GM21515 (cell line): Measurements from ENCODE around the gene LIM2.
A peak's percentile ranks its signal among the peaks of the same experiment; 100 is the strongest.
"Not testable (repeated sequence)": the region's sequence is repeated elsewhere in the genome, so short reads cannot be mapped to it uniquely, and the experiment has no call there.

ENCODE experiments used
- ATAC-seq: cut with Tn5 transposase; IDR thresholded peaks from one replicate; pipeline ENCODE4 v1.9.1; 2021; ENCODE audit not compliant: unreplicated experiment

LIM2 gene

DNA sequence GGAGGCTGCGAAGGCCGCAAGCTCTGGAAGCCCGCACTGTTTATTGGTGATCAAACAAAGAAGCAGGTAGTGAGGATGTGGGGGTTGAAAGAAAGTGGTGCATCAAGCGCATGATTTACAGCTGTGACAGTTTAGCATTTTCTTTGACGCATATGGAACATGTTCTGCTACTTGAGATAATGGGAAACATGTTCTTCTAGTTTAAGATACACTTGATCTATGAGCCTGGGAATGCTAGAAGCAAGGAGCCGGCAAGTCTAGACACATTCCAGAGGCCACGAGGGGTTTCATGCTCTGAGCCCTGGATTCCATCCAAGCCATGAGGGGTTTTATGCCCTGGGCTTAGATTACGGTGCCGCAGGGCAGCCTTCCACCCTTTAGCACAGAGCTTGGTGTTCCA is 9.7 kb upstream of the LIM2 start:
- ATAC-seq, result not testable (repeated sequence)

DNA sequence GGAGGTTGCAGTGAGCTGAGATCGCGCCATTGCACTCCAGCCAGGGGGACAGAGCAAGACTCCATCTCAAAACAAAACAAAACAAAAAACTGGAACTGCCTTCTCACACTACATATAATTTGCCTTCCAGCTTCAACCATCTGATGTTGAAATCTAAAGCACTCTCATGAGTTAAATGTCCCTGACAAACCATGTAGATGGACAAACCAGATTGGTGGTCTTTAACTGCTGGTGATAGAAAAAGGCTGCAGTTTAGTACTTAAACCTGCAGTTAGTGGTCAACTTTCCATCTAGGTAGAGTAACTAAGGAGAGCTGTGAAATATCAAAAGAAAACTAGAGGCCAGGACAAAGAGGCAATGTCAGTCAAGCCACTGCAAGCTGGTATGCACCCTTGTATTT is 8.4 kb upstream of the LIM2 start:
- ATAC-seq, result no peak

DNA sequence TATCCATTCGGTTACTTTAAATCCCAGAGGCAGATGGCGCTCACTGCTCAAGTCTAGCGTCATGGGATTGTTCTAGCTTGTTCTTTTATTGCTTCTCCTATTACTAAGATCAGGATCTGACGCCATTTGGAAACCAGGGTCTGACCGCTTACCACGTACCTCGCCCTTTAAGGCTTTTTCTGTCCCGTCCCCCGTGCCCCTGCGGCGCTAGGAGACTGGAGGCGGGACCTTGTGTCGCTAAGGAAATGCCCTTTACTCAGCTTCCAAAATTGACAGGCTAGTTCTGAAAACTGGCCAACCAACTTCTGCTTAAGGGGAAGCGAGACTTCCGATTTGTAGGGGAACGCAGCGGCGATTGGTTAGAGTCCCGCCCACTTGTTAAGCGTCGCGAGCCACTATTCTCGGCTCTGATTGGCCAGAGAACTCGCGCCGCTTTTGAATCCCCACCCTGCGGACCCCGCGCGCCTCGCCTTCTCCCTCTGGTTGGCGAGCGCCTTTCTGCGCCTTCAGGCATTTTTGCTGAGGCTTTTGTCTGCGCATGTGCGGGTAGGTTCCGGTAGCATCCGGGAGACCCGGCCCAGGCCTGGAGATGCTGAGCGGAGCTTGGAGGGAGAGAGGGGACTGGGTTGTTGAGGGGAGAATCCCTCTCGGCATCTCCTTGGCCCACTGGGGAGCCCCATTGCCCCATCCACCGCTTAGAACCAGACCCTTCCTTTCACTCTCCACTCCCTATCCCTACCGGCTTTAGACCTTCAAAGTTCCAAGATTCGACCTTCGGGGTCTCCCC is 6.5 kb upstream of the LIM2 start:
- ATAC-seq, result peak; percentile 79

DNA sequence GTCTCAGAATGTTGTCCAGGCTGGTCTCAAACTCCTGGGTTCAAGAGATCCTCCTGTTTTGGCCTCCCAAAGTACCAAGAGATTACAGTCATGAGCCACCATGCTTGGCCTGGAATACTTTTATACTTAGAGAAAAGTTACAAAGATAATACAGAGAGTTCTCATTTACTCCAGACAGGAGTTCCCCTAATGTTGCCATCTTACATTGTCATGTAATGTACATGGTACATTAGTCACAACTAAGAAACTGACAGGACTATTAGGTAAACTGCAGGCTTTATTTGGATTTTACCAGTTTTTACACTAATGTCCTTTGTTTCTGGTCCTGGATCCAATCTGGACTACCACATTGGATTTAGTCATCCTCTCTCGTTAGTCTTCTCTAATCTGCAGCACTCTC is 4.9 kb upstream of the LIM2 start:
- no peak for ATAC-seq

DNA sequence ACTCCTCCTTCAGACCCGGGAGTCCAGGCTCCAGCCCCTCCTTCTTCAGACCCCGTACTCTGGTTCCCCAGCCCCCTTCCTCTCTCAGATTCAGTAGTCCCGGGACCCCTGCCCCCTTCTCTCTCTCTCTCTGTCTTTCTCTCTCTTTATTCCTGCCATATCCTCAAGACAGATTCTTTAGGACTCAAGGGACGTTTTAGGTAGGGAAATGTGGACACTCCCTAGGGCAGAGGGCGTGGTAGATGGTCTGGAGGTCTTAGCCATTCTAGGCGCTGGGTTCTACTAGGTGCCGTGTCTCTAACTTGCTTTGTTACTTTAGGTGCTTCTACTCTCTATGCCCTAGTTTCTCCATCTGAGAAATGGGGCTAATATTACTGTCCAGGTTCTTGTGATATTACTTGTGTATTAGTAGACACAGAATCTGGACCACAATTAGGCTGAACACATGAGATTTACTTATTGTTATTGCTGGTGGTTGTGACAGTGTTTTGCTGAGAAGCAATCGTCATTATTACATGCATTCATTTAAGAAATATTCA is 3.4 kb upstream of the LIM2 start:
- ATAC-seq, result no peak

DNA sequence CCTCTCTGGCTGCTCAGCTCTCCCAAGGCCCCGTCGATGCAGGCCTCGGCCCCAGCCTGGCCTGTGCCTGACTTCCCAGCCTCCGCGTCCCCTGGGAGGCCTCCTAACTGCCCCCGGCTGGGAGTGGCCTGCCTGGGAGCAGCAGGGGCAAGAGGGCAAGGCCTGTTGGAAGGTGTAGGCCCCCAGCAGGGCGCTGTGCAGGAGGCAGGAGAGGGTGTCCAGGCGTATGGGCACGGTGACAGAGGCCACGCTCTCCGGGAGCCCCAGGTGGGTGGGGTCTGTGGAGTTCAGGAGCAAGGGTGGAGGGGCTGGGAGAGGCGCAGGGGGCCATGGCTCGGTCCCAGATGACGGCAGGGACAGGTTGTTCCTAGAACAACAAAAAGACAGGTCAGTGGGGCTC is 1.4 kb upstream of the LIM2 start:
- no peak for ATAC-seq

DNA sequence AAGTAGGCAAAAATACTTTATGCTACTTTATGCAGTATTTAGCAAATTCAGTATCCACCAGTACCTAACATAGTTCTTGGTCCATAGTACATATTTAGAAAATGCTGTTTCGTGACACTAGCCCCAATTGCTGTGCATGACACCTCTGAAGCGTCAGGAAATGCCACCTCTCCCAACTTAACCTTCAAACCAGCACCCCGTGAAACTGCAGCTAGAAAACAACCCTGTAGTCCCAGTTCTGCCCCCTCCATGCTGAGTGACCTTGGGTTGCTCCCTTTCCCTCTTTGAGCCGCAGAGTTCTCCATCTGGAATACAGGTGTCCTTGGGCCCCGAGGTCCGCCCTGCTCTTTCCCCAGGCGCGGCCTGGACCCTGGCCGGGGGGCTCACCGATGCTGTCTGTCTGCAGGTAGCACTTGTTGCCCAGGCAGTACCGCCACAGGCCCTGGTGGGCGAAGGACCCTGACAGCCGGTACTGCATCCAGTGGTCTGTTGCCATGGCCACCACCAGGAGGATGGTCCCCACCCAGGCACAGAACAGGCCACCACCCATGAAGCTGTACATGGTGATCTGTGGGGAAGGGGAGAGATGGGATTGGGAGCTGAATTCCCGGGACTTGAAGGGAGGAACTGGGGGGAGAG is 773 bp downstream of the LIM2 start:
- no peak for ATAC-seq

DNA sequence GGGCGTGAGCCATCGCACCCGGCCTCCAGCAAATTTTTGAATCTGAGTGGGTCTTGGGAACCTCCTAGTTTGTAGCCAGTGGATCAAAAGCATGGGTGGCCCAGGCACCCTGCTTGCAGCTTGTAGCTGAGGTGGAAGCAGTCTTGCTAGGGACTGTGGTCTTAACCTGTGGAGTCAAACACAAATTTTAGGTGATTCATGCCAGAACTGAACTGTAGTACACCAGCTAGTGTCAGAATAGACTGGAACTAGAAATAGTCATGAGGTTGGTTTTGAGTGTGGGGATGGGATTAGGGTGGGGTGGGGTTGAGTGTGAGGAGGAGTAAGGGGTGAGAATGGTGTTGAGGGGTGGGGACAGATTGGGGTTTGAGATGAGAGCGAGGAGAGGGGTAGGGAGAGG is 5.8 kb downstream of the LIM2 start:
- no peak for ATAC-seq

DNA sequence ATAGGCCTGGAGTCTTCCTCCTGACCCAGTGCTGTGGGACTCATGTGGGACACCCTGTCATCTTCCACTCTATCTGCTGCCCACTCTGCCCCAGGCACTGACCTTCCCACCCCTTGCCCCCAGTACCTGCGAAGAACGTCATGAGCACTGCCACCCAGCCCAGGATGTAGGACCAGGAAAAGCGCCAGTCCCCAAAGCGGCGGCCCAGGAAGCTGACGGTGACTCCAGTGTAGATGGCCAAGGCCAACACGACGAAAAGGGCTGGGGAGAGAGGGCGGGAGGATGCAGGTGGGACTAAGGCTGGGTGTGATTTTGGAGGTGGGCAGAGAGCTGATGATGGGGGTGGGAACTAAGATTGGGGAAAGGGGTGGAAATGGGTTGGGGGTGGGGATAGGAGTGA is 7.4 kb downstream of the LIM2 start:
- ATAC-seq, result no peak

DNA sequence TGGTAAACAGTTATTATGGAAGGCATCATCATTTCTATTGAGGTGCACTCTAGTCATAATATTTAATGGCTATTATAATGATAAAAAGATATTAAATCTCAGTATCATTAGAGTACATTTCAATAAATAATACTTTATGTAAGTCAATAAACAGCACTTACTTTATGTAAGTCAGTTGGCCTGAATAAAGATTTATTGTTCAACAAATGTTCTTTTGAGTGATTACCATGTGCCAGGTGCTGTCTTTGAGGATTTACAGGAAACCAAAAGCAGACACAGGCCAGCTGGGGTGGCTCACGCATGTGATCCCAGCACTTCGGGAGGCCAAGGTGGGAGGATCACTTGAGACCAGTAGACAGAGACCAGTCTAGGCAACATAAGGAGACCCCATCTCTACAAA is 10.4 kb downstream of the LIM2 start:
- ATAC-seq, result no peak

DNA sequence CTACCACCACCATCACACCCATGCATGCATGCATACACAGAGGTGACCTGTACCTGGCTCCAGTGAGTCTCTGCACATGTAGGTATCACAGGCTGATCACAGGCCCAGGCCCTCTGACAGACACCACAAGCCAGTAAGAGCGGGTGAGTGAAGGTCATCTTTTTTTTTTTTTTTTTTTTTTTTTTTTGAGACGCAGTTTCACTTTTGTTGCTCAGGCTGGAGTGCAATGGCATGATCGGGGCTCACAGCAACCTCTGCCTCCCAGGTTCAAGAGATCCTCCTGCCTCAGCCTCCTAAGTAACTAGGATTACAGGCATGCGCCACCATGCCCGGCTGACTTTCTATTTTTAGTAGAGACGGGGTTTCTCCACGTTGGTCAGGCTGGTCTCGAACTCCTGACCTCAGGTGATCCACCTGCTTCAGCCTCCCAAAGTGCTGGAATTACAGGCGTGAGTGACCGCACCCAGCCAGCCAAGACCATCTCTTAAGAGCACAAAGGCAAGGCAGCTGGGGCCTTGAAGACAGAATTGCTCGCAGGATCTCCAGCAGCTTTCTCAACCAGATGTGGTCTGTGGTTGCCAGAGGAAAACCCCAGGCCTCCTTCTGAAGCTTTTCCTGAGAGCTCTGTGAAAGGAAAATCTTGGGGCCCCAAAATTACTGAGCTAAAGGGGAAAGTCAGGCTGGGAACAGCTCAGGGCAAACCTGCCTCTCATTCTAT is 12.1 kb downstream of the LIM2 start:
- ATAC-seq, result no peak

DNA sequence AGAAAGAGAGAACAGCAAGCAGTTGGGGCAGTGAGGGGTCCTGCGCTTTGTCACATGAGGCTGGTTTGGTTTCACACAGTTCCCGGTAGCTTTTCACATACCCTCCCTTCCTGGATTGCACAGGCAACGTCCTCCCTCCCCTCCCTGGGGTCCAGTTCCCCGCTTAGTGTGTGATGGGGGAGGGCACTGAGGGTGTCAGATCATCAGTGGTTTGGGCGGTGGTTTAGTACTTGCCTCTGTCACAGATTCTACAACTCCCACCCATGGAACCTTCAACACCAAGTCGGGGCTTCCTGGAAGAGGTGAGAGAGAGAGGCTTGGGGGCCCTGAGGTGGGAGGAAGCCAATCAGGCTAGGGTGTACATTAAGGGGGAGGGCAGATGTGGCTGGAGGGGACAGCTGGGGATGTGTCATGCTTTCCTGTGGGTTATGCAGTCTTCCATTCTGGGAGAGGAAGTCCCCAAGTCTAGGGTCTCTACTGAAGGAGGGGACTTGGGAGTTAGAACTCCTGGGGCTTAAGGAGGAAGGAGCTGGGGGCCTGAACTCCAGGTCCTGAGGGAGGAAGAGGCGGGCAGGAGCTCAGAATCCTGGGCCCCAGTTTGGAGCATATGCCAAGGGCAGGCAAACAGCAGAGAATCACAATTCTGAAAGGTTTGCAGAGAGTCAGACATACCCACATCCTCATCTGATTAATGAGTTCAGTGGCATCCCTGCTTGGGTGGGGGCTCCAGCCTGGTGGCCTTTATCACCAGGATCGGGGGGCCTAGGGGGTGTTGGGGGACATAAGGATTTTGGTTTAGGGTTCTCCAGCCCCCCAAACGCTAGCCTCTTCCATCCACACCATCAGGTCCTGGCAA is 14.9 kb downstream of the LIM2 start, which contains the start of gene NKG7:
Gene NKG7, minus strand, starts transcription at position 6 of the 856 bp plus-strand sequence. CDS start 119 bp downstream, outside the sequence.
- no peak for ATAC-seq

DNA sequence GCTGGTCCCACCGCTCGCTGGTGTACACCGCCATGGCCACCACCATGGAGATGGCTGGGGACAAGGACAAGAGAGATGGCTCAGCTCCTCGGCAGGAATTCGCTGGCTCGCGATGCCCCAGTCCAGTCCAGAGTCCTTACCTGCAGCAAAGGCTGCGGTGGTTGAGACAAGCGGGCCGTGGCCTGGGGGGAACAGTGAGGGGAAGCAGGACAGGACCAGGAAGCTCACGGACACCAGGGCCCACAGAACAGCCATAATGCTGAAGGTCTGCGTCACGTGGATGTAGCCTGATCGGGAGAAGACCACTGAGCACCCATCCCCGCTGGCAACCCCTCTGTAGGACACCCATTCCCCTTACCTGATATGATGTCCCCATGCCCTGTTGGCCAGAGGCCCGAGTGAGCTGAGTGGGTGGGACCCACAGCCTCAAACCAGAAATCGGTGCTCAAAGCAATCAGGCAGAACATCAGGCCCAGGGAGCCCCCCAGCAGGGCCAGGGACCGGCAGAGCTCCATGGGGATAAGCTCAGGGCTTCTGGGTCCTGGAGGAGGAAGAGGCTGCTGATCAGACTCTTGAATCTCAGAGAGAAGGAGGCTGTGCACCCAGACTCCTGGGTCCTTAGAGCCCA is 15.6 kb downstream of the LIM2 start:
- ATAC-seq, result no peak

DNA sequence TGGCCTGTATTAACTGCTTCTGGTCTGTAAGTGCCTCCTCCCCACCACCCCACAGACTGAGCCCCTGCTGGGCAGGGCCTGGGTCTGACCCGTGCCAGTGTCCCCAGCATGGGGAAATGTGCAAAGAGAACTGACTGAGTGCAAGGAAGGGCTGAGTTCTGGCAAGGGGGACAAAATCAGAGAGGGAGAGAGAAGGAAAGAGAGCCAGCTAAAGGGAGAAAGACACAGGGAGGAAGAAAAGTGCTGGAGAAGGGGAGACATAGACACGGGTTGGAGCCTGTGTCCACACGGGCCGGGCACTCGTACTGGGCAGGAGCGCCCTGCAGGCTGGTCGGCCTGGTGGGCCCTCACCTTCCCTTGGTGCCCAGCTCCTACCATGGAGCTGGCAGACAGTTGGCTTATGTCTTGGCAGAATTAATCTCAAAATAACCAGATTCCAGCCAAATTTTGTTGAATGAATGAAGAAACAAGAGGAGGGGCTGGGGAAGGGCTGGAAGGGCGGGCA is 16.5 kb downstream of the LIM2 start:
- ATAC-seq, result no peak

DNA sequence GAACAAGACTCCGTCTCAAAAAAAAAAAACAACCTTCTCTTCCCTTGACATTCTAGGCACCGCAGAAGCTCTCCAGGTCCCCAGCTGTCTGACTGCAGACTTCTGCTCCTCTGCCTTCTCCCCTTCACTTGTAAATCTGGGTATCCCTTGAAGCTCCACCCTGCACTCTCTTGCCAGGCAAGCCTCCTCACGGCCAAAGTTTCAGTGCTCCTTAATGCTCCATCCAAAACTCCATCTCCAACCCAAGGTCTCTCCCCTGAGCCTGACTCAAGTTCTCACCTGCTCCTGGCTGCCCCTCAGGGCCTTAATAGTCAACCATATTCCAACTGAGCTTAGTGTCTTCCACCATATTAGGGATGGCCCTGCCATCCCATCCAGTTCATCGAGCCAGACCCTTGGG is 17.5 kb downstream of the LIM2 start:
- ATAC-seq, result no peak

DNA sequence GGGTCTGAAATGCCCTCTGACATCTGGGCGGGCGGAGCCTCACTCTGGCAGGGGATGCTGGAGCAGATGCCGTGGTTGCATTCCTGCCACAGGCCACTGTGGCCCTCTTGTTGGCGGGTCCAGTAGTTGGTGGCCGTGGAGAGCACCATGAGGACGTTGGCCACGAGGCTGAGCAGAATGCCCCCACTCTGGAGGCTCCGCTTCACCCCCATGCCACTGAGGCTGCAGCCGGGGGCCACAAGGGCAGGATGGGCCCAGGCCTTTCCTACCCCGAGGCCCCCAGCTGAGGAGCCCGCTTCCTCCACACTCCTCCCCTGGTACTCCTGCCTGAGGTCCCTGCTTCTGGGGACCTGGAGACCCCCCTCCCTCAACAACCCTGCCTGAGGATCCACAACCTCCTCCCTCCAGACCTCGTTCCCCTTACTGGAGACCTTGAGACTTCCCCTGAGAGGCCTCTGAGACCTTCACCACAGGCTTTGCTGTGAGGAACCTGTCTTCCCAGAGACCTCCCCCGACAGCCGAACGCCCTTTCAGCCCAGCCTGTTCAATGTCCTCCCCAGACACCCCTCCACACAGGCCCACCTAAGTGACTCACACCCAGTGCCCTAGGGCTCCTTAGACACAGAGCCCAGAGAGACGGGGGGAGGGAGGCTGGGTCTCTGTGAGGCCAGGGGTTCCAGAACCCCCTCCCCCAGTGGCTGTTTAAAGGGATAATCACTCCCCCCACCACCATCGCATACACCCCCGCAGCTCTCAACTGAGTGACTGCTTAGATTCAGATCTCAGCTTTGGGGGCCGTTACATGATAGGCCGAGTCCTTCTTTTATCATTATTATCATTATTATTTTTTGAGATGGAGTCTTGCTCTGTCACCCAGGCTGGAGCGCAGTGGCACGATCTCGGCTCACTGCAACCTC is 19.1 kb downstream of the LIM2 start, which contains the start of gene CLDND2:
Gene CLDND2, minus strand, starts transcription at position 638 of the 917 bp plus-strand sequence. Its CDS starts 426 bp downstream, at position 212.
- ATAC-seq, result no peak

DNA sequence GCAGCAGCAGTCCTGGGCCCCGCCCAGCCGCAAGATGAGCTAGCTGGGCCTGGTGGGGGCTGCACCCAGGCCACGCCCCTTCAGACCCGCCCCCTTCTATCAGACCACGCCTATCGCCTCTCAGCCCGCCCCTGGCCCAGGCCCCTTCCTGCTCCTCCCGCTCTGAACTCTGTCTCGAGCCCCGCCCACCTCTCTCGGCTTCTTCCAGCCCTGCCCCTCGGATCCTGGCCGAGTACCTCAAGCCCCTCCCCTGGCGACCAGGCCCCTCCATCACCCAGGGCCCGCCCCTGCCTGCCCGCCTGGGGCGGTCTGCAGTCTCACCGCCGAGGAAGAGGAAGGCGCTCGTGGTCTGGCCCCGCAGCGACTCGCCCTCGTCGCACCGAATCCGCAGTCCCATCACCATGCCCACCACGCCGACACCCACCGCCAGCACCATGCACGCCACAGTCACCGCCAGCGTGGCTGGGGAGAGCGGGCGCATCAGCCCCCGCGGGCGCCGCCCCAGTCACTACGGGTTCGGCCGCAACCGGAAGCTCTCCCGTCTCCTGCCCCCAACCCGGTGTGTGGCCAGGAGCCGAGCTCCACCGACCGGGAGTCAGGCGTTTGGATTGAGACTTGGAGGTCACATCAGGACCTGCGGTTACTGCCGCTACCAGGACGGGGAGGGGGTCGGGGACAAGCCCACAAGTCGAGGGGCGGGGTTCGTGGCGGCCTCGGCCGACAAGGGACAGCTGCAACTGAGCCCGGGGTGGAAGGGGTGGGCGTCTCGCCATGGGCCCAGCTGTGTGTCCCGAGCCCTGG is 20.0 kb downstream of the LIM2 start:
- ATAC-seq, result peak; percentile 71

DNA sequence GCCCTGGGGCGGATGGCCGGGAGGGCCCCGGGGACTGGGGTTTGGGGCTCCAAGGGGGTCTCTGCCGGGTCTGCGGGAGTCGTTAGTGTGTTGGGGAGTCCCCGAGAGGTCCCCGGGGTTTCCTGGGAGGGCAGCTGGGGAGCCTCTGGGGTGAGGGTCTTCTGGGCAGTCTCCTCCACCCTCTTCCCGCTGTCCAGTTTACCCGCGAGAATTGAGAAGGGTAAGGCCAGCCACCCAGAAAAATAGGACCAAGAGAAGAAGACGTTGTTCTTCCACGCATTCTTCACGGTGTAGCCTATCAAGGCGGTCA is 20.6 kb downstream of the LIM2 start:
- ATAC-seq, result peak; percentile 3
